GM19099 (cell line): Measurements from ENCODE around the gene GPC5.

ENCODE experiments used
- POLR2A ChIP-seq: IDR thresholded peaks from 3 replicates; pipeline ENCODE4 v1.6.1; 2011; ENCODE audit warnings: low read depth; ENCODE audit not compliant: insufficient read length; ENCODE audit errors: extremely low read depth

Gene GPC5

DNA sequence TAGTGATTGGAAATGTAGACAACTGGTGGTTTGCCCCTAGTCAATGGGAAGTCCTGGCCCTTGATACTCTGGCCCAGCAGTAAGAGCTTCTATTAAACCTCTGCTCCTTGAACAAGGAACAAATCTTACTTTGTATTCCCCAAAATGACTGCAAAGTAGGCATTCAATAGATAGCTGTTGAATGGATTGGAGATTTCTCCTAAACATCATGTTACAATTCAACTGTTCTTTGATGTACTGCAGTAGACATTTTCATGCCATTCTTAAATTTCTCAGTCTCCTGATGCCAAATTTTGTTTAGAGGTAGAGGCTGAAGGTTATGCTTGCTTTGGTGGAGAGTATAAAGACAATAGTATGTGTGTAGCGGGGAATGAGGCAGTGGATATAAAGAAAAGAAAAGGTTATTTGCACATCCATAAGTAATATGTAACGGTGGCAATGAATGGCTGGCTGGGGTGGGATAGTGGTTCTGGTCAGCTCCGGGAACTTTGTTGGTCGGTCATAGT is 38.1 kb upstream of the GPC5 start:
- TF ChIP-seq POLR2A = no peak

GRCh38 chr13:91361755-91362271 is 36.6 kb upstream of the GPC5 start:
- TF ChIP-seq POLR2A = no peak

- TF ChIP-seq POLR2A = no peak
Measured at GRCh38 chr13:91362908-91363307, 35.5 kb upstream of the GPC5 start.

DNA sequence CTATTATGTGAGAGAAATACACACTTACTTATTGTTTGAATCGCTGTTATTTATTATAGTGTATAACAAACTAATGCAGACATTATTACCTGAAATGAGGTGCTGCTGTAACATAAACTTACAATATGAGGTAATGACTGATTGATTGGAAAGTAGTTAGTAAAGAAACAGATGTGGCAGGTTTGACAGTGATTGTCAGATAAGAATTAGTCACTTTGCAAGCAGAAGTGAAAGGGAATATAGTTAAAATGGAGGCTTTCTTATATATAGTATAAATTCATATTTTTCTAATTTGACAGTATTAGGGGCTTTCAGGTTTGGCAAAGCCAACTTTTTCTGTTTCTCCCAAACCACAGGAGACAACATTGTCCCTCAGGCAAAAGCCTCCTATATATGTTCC is 30.3 kb upstream of the GPC5 start:
- TF ChIP-seq POLR2A = no peak

DNA sequence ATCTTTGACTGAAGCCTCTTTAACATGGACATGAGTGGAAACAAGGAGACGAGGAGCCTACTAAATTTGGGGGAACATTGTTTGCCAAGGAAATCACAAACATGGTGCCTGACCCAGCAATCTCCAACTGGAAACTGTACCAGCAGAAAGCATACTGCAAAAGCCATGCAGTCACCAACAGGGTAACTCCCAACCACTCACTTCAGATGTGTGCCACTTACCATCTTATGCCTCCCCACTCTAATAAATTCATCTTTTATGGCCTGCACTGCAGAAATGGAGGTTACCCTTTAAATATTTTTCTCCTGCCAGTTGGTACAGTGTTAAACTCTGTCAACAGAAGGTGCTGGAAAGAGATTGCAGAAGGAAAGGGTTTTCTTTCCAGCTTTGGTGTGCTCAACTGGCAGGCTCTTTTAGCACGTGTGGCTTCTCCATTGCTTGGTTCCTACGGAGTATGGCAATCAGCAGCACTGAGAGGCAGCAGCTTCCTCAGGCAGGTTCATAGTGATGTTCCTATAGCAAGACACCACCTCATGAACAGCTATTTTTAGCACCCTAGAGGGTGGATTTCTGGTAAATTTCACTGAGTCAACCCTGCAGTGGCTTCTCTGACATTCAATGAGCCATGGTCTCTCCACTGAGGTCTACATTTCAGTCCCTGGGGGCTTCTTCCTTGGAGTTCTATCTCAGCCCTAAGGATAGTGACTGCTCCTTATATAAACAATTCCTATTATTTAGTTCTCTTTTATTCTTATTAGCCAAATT is 29.6 kb upstream of the GPC5 start:
- TF ChIP-seq POLR2A = no peak

DNA sequence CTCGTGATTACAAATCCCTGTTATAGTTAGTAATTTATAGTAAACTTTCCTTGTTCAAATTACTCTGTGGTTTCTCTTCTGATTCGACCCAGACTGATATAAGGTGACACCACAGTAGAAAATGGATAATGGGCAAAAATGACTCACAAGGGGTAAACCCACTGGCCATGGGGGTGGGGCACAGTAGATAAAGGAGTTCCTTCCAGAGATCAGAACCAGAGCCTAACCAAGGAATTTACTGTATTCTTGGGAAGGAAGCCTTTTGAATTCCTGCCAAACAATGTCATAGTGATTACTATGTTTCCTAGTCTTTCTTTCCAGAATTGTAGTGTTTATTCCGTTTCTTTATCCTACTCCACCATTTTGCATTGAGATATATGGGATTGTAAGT is 29.0 kb upstream of the GPC5 start:
- TF ChIP-seq POLR2A = no peak

DNA sequence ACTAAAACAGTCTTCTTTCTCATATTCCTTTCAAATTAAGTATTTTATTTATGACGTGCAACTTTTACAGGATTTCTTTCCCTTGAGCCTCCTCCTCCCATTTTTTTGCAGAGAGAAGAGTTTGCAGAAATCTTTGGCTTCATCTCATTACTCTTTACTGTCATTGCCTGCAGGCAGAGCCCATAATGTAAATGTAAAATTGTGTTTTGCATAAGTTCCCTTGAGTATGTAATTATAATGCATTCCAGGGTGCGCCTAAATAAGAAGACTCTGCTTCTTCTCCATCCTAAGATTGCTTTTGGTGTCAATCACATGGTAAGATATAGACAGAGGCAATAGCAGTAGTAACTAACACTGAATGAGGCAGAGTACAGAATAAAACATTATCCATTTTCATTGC is 27.9 kb upstream of the GPC5 start:
- no peak for TF ChIP-seq POLR2A

- TF ChIP-seq POLR2A = no peak
Measured at GRCh38 chr13:91372911-91373310, 25.5 kb upstream of the GPC5 start.

DNA sequence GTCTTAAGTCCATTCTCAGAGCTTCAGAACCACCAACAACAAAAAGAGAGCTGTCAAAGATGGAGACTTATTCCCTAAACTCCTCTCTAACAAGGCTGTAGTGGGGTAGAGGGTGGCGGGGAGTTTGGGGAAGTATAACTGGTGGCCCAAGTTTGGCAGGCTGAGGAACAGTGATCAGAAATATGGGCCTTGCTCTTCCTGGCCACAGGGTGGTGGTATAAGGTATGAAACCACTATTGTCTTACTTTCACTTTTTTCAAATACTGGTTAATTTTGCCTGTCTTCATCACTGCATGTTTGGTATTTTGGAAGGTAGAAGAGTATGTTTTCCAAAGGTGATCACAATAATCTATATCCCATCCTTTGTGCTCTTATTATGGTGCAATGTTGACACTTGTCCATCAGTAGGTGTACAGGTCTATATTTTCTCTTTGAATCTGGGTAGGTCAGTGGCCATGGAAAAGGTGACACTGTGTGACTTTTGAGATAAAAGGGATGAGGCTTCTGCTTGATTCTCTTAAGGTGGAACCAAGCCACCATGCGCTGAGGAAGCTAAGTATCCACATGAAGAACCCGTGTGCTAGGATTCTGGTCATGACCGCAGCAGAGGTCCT is 23.2 kb upstream of the GPC5 start:
- TF ChIP-seq POLR2A = no peak

- no peak for TF ChIP-seq POLR2A
Measured at GRCh38 chr13:91381371-91381770, 17.1 kb upstream of the GPC5 start.

DNA sequence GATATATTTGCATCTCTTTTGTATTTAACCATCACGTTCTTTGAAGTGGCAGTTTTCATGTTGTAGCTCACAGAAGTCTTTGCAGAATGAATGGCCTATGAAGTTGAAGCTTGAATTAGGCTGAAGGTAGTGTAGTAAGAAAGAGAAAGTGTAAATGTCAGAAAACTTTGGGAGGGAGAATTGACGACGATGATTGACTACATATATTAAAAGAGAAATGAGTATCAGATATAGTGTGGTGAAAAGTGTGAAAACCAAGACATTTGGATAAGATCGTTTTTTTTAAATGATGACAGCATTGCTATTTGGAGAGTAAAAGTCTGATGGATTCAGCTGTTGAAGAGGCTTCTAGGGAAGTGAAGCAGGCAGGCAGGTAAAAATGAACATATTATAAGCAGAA is 14.6 kb upstream of the GPC5 start:
- no peak for TF ChIP-seq POLR2A

- TF ChIP-seq POLR2A = no peak
Measured at GRCh38 chr13:91384896-91385295, 13.5 kb upstream of the GPC5 start.

- TF ChIP-seq POLR2A = no peak
Measured at GRCh38 chr13:91389186-91389585, 9.2 kb upstream of the GPC5 start.

DNA sequence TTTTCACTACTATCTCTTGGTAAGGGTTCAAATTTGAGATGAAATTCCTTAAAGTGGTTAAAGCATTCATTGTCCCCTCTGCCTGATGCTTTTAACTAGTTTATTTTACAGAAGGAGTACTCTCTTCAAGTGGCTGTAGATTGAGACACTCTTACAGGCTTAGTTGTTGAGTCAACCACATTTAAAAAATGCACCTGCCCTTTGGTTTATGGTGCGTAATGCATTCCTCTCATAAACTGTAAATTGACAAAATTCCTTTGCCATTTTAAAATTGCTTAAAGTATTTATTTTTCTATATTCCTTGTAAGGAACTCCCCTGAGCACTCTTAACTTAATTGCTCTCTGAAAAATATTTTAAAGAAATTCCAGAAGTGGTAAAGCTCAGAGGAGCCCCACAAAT is 826 bp upstream of the GPC5 start:
- TF ChIP-seq POLR2A = no peak

DNA sequence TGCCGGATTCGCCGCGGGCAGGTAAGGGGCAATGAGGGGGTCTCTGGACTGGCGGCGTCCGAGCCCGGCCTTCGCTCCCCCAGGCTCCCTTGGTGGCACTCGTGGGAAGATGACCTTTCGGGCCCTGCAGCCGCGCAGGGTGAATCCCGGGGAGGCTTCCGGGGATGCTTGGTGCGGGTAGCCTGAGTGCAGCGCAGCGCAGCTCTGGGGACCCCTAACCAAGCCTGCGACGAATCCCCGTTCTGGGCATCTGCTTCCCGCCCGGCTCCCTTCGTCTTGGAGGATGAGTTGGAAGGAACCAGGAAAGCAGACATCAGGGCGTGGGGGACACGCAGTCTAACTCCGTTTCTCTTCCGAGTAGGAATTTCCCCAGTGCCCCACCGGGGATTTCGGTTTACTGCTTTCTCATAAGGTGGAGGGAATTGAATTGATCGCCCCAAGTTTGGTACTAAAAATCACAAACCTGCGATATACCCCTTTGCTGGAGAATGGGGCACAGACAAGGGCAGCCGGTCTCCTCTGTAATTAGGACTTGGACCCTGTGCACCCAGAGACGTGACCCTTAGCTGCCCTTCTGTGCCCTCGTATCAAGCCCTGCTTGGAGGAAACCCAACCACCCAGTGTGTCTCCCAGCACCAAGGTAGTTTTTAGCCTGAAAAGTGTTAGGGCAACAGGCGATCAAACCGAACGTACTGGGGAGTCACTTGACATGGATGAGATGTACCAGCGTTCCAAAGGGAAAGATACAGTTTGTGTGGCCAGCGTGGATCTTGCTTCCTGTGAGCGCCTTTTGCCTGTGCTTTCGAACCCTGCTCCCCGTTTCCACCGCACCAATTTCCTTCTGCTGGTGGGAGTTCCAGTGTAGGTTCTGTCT is 1.0 kb downstream of the GPC5 start:
- no peak for TF ChIP-seq POLR2A
